HCT116 (cell line): ENCODE measurements around the gene KCTD14. TPM values are rescaled to one million over a fixed set of nuclear protein-coding genes. Genes with fewer than 3 reads are reported as not detected.
"Not testable (repeated sequence)": the region's sequence is repeated elsewhere in the genome, so short reads cannot be mapped to it uniquely, and the experiment has no call there.

ENCODE experiments used
- ATAC-seq: fragments of 200-7000 bp; cut with Tn5 transposase; 2 replicates; pipeline ENCODE4 v1.9.1; 2020; ENCODE audit warnings: mild to moderate bottlenecking, moderate library complexity
- BruUV-seq: library from RNA; stranded (reverse); fragments of 400-500 nt; replicated peaks from 2 replicates; lab custom pipeline; 2021; lab: Mats Ljungman, UMichigan
- CTCF ChIA-PET: fragments of 300-600 bp; sonication (Branson Sonifier 250); formaldehyde crosslinking; loops from one replicate; lab custom pipeline; 2021; ENCODE audit warnings: antibody characterized with exemption; lab: Charles Lee
- POLR2A ChIA-PET: fragments of 300-600, 350-600 bp; sonication (Branson Sonifier 250); formaldehyde crosslinking; loops from one replicate; lab custom pipeline; 2021; ENCODE audit warnings: antibody characterized with exemption; lab: Charles Lee
- RAD21 ChIA-PET, 2 experiments: fragments of 300-600 bp; sonication (Branson Sonifier 250); formaldehyde crosslinking; loops; one replicate each; lab custom pipeline; 2023; ENCODE audit warnings: low total read pairs in 2 of 2; ENCODE audit not compliant: uncharacterized antibody in 2 of 2, unreplicated experiment in 2 of 2, low non-redundant PET in 1 of 2; lab: Charles Lee
- DNase-seq: peaks from one replicate; pipeline ENCODE4 v3.0.0-alpha.2; 2010; ENCODE audit warnings: low read depth, low spot score
- H2AFZ ChIP-seq: fragments of 200-600 bp; shearing (Covaris generic), sonication (generic); 2 replicates; pipeline ENCODE4 v1.6.1; 2017; ENCODE audit warnings: low read depth, mixed run types, mixed read lengths, antibody characterized with exemption, low read length; ENCODE audit not compliant: poor library complexity, severe bottlenecking
- H3K27ac ChIP-seq: 2 replicates; pipeline ENCODE4 v1.5.1; 2012; ENCODE audit warnings: low read depth, low read length
- H3K27me3 ChIP-seq: fragments of 200-600 bp; sonication (generic); 2 replicates; pipeline ENCODE4 v1.6.1; 2016; ENCODE audit warnings: mixed run types, low read length, mixed read lengths; ENCODE audit not compliant: insufficient read depth
- H3K36me3 ChIP-seq, 2 experiments: fragments of 200-500 bp in 1 of 2; fragments of 200-600 bp in 1 of 2; sonication (Bioruptor generic) in 1 of 2; sonication (generic) in 1 of 2; 2 replicates each; pipeline versions ENCODE4 v1.5.1 to v1.6.1; 2014 to 2016; ENCODE audit warnings: low read length in 2 of 2, inconsistent platforms in 1 of 2, mixed read lengths in 1 of 2, mixed run types in 1 of 2; ENCODE audit not compliant: insufficient read depth in 2 of 2, control insufficient read depth in 1 of 2
- H3K4me1 ChIP-seq, 2 experiments: fragments of 200-600 bp in 1 of 2; sonication (generic) in 1 of 2; 2 replicates each; pipeline versions ENCODE4 v1.5.1 to v1.6.1; 2012 to 2017; ENCODE audit warnings: low read length in 2 of 2, inconsistent platforms in 1 of 2, mild to moderate bottlenecking in 1 of 2, mixed read lengths in 1 of 2, mixed run types in 1 of 2, moderate library complexity in 1 of 2; ENCODE audit not compliant: insufficient read depth in 2 of 2, control insufficient read depth in 1 of 2
- H3K4me2 ChIP-seq: fragments of 200-600 bp; sonication (generic); 2 replicates; pipeline ENCODE4 v1.6.1; 2017; ENCODE audit warnings: mixed run types, low read length, mixed read lengths
- H3K4me3 ChIP-seq, 2 experiments: fragments of 200-600 bp in 1 of 2; sonication (generic) in 1 of 2; replicated peaks in 1 of 2; 2 replicates each; pipeline ENCODE4 v1.5.1; 2011 to 2016; ENCODE audit warnings: low read length in 2 of 2, control low read depth in 1 of 2, low read depth in 1 of 2, mild to moderate bottlenecking in 1 of 2, mixed read lengths in 1 of 2, mixed run types in 1 of 2
- H3K79me2 ChIP-seq: fragments of 200-600 bp; sonication (generic); 2 replicates; pipeline ENCODE4 v1.6.1; 2017; ENCODE audit warnings: mild to moderate bottlenecking, mixed run types, low read length, moderate library complexity, mixed read lengths; ENCODE audit not compliant: insufficient read depth
- H3K9ac ChIP-seq: fragments of 200-600 bp; sonication (generic); 2 replicates; pipeline ENCODE4 v1.6.1; 2016; ENCODE audit warnings: low read length, mixed read lengths
- H3K9me2 ChIP-seq: fragments of 200-600 bp; sonication (generic), shearing (Covaris generic); 2 replicates; pipeline ENCODE4 v1.6.1; 2017; ENCODE audit warnings: mixed run types, mild to moderate bottlenecking, moderate library complexity; ENCODE audit not compliant: insufficient read depth
- H3K9me3 ChIP-seq, 2 experiments: fragments of 200-500 bp in 1 of 2; fragments of 200-600 bp in 1 of 2; sonication (Bioruptor generic) in 1 of 2; sonication (generic) in 1 of 2; 2 replicates each; pipeline ENCODE4 v1.6.1; 2014 to 2017; ENCODE audit warnings: low read length in 2 of 2, mixed read lengths in 2 of 2, inconsistent platforms in 1 of 2, low read depth in 1 of 2, mild to moderate bottlenecking in 1 of 2, mixed run types in 1 of 2, moderate library complexity in 1 of 2; ENCODE audit not compliant: control insufficient read depth in 1 of 2, insufficient read depth in 1 of 2
- H4K20me1 ChIP-seq: fragments of 200-600 bp; sonication (generic), shearing (Covaris generic); 2 replicates; pipeline ENCODE4 v1.6.1; 2017; ENCODE audit warnings: mixed run types, mild to moderate bottlenecking, moderate library complexity; ENCODE audit not compliant: insufficient read depth
- CBX3 ChIP-seq: IDR thresholded peaks from 2 replicates; pipeline ENCODE4 v1.6.1; 2012; ENCODE audit warnings: low read depth
- FOSL1 ChIP-seq: IDR thresholded peaks from 2 replicates; pipeline ENCODE4 v1.6.1; 2012; ENCODE audit warnings: low read depth
- JUND ChIP-seq: IDR thresholded peaks from 2 replicates; pipeline ENCODE4 v1.6.1; 2012
- MAX ChIP-seq: IDR thresholded peaks from 2 replicates; pipeline ENCODE4 v1.6.1; 2012
- SIN3A ChIP-seq: IDR thresholded peaks from 2 replicates; pipeline ENCODE4 v1.6.1; 2012; ENCODE audit warnings: low read depth
- SP1 ChIP-seq: IDR thresholded peaks from 2 replicates; pipeline ENCODE4 v1.6.1; 2012; ENCODE audit warnings: low read depth
- TCF7L2 ChIP-seq: IDR thresholded peaks from 2 replicates; pipeline ENCODE4 v1.7.0; 2011; ENCODE audit warnings: borderline replicate concordance, inconsistent platforms; ENCODE audit not compliant: insufficient read depth, insufficient read length; ENCODE audit errors: extremely low read depth
- ZNF274 ChIP-seq: fragments of 200-500 bp; sonication (Bioruptor generic); IDR thresholded peaks from 2 replicates; pipeline ENCODE4 v1.6.1; 2014; ENCODE audit warnings: mild to moderate bottlenecking, low read depth, low read length, inconsistent platforms
- intact Hi-C: fragments of 100-400 bp; cut with micrococcal nuclease; formaldehyde crosslinking; loops from 2 replicates; pipeline ENCODE4 v1.10.0; 2022
- total RNA-seq: library from RNA; stranded (reverse); gene quantifications from one replicate; pipeline ENCODE4 v1.2.1, GENCODE V29; 2021; ENCODE audit not compliant: unreplicated experiment

The KCTD14 gene
- total RNA-seq, 1 experiment from 2014 or later = 15.2 TPM

- TF ChIP-seq CBX3 = peak; percentile 32
- TF ChIP-seq ZNF274 = no peak
- TF ChIP-seq MAX = peak; percentile 75
- peak; percentile 39; the same call in 1 of the 2 replicates for TF ChIP-seq SIN3A
These were observed 7.6 kb upstream of the KCTD14 start (continued) for GRCh38 chr11:78030429-78031325.

- H3K9me3 ChIP-seq, H3K79me2 ChIP-seq, RAD21 ChIA-PET, H3K36me3 ChIP-seq, CTCF ChIA-PET, H2AFZ ChIP-seq: not testable (repeated sequence)
- H3K4me1 ChIP-seq = peaks cover 46 to 53% of the 10 kb centered on the region in 2 experiments
- DNase-seq = peak; percentile 78
- peak overlapping the region in 1 of 2 experiments; percentile 24; a peak in 2 of 4 replicates for H3K4me3 ChIP-seq
- TF ChIP-seq FOSL1 (peak; percentile 79), TCF7L2 (peak; percentile 79), CBX3 (peak; percentile 88), MAX (peak; percentile 46; the same call in 1 of the 2 replicates), SP1 (peak; percentile 64; the same call in 1 of the 2 replicates), JUND (peak; percentile 74)
- TF ChIP-seq, all 23 proteins: peak for 6; not testable (repeated sequence) for 17
- BruUV-seq, H3K9ac ChIP-seq, intact Hi-C loops, H4K20me1 ChIP-seq, H3K9me2 ChIP-seq, H3K27me3 ChIP-seq: not testable (repeated sequence)
- Histone ChIP-seq H3K4me2 (peak overlapping the region; percentile 60), H3K27ac (peak overlapping the region; percentile 4; the same call in 1 of the 2 replicates)
- peak; percentile 75 for ATAC-seq
- POLR2A ChIA-PET = interaction anchor here (0.9 kb wide), 1 partner anchor 8 kb away, joined by 3 read pairs; no protein-coding TSS in a partner anchor
These were observed 5.3 kb upstream of the KCTD14 start for GRCh38 chr11:78028423-78028822.
